ENCODE measurements around the gene SLC6A17.

SLC6A17 gene

DNA sequence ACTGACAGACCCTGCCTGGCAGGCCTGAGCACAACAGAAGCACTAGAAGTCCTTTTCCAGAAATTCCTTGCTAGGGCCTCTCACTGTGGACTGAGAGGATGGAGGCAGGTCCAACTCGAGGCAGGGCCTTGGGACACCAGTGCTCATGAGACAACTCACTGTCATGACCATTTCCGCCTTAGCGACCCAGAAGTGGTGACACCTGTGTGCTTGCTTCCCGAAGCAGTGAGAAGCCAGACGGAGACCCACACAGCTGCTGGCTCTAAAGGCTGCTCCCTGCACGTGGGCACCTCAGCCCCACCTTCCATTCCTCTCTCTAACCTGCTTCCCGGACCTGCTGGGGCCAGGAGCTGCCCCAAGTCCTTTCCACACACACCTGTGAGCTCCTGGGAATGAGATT lies 92.9 kb downstream of the SLC6A17 start:
- DNase-seq = no peak

DNA sequence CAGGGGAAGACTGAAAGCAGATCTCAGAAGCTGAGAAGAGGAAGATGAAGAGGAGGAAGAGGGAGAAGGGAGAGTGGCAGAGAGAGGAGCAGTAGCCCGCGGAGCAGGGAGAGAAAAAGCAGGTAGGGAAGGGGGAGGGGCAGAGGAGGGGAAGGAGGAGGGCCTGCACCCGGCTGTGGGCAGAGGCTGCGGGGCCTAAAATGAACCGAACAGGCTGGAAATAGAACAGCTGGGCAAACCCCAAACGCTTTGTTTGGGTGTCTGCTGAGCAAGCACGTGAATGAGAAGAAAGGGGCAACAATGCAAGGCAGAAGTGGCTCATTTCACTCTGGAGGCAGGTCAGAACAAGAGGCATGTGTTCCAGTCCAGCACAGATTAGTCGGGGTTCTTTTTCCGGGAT lies 93.3 kb downstream of the SLC6A17 start:
- DNase-seq = peak; percentile 5

DNA sequence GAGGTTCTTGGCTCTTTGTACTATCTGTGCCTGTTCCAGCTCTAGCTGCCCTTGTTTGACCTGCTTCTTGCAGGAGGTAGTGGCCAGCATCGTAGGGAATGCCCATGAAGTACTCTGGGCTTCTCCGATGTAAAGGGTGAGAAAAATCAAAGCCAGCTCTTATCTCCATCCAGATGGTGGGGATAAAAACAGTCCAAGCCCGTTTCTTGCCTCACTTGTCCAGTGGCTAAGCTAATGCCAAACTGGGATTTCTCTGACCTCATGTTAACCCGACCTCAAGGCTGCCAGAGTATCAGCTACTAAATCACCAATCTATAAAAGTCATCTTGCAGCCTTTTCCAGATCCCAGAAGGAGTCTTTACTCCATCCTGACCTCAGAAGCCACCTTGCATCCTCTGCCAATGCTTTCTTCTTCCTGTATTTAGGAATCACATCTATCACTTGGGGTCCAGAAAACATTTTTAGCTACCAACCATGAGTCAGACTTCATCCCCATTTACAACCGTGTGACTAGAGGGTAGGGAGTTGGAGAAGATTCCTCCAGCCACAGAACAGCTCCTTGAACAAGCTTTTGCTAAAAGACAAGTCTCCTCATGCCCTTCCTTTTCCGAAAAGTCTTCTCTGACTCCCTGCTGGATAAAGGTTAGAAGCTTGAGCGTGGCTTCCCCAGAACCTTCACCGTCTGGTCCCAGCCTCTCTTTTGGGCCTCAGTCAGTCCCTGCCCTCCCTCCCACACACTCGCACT lies 95.8 kb downstream of the SLC6A17 start:
- no peak for DNase-seq

DNA sequence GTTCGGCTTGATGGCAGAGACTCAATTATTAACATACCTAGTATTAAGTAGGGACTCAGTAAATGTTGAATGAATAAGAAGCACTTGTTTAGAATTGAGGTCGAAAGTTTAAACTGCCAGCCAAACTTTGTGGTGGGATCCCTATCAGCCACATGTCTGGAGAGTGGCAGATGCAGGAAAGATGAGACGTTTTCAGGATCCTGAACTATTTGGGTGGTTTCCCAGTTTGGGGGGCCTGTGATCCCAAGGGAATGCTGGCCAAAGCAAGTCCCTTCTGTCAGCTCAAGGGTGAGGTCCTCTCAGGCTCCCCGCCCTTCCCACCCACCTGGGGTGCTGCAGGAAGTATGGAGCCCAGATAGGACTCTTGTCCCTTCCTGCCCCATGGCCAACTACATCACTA lies 98.5 kb downstream of the SLC6A17 start:
- DNase-seq = no peak

DNA sequence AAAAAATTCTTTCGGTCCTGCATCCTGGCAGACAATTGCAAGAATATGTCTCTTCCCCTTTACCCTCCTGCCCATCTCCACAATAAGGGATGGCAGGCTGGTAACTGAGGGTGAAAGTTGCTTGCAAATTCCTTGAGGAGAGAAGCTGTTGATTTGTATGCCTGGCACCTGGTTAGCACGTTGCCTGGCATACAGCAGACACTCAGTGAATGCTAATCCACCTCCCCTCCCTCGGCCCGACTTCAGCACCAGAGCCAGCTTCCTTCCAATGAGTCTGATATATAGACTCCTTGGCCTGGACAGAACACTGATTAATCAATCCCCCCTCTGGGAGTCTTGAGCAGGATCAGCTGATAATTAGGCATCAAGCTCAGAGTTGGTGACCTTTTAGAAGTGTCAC lies 99.0 kb downstream of the SLC6A17 start:
- DNase-seq = no peak

DNA sequence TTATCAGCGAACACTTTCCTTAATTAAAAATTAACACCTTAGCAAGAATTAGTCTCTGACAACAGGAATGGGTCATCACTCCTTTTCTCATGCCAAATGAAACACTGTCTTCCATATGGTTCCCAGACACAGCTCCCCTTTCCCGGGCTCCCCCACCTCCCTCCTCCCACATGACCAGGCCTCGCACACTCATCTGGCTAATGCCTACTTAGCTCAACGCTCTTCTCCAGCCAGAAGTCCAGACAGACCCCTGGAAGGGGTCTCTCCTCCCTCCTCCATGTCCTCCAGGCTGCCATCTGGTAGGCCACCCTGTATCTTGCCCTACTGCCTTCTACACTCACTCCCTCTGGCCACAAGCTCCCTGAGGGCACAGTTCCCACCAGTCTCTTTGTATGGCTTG lies 99.7 kb downstream of the SLC6A17 start:
- no peak for DNase-seq

DNA sequence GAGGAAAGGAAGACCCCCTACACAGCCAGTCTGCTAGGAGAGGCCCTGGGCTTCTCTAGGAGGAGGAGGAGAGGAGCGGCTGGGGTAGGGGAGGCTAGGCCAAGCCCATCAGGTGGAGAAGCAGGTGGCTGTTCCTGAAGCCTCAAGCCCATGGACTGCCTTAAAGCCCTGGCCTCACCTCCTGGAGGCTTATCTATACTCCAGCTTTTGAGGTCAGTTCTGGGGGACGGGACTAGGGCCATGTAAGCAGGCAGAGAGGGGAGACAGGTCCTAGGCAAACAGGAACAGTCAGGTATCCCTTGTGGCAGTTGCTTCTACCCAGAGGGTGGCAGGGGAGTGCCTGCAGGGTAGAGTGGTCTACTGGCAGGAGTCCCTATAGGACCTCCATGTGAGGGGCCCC lies 100.5 kb downstream of the SLC6A17 start:
- DNase-seq = no peak

All from SHP77 treated with DMSO at 0.1 percent for 48 hours (cell line).